HCT116 (cell line): ENCODE data around the gene ABCE1. TPM values are rescaled to one million over a fixed set of nuclear protein-coding genes. Genes with fewer than 3 reads are reported as not detected.

ENCODE experiments used
- ATAC-seq: fragments of 200-7000 bp; cut with Tn5 transposase; 2 replicates; pipeline ENCODE4 v1.9.1; 2020; ENCODE audit warnings: mild to moderate bottlenecking, moderate library complexity
- BruUV-seq: library from RNA; stranded (reverse); fragments of 400-500 nt; replicated peaks from 2 replicates; lab custom pipeline; 2021; lab: Mats Ljungman, UMichigan
- CTCF ChIA-PET: fragments of 300-600 bp; sonication (Branson Sonifier 250); formaldehyde crosslinking; loops from one replicate; lab custom pipeline; 2021; ENCODE audit warnings: antibody characterized with exemption; lab: Charles Lee
- POLR2A ChIA-PET: fragments of 300-600, 350-600 bp; sonication (Branson Sonifier 250); formaldehyde crosslinking; loops from one replicate; lab custom pipeline; 2021; ENCODE audit warnings: antibody characterized with exemption; lab: Charles Lee
- RAD21 ChIA-PET, 2 experiments: fragments of 300-600 bp; sonication (Branson Sonifier 250); formaldehyde crosslinking; loops; one replicate each; lab custom pipeline; 2023; ENCODE audit warnings: low total read pairs in 2 of 2; ENCODE audit not compliant: uncharacterized antibody in 2 of 2, unreplicated experiment in 2 of 2, low non-redundant PET in 1 of 2; lab: Charles Lee
- DNase-seq: peaks from one replicate; pipeline ENCODE4 v3.0.0-alpha.2; 2010; ENCODE audit warnings: low read depth, low spot score
- H2AFZ ChIP-seq: fragments of 200-600 bp; shearing (Covaris generic), sonication (generic); 2 replicates; pipeline ENCODE4 v1.6.1; 2017; ENCODE audit warnings: low read depth, mixed run types, mixed read lengths, antibody characterized with exemption, low read length; ENCODE audit not compliant: poor library complexity, severe bottlenecking
- H3K27ac ChIP-seq: 2 replicates; pipeline ENCODE4 v1.5.1; 2012; ENCODE audit warnings: low read depth, low read length
- H3K27me3 ChIP-seq: fragments of 200-600 bp; sonication (generic); 2 replicates; pipeline ENCODE4 v1.6.1; 2016; ENCODE audit warnings: mixed run types, low read length, mixed read lengths; ENCODE audit not compliant: insufficient read depth
- H3K36me3 ChIP-seq, 2 experiments: fragments of 200-500 bp in 1 of 2; fragments of 200-600 bp in 1 of 2; sonication (Bioruptor generic) in 1 of 2; sonication (generic) in 1 of 2; 2 replicates each; pipeline versions ENCODE4 v1.5.1 to v1.6.1; 2014 to 2016; ENCODE audit warnings: low read length in 2 of 2, inconsistent platforms in 1 of 2, mixed read lengths in 1 of 2, mixed run types in 1 of 2; ENCODE audit not compliant: insufficient read depth in 2 of 2, control insufficient read depth in 1 of 2
- H3K4me1 ChIP-seq, 2 experiments: fragments of 200-600 bp in 1 of 2; sonication (generic) in 1 of 2; 2 replicates each; pipeline versions ENCODE4 v1.5.1 to v1.6.1; 2012 to 2017; ENCODE audit warnings: low read length in 2 of 2, inconsistent platforms in 1 of 2, mild to moderate bottlenecking in 1 of 2, mixed read lengths in 1 of 2, mixed run types in 1 of 2, moderate library complexity in 1 of 2; ENCODE audit not compliant: insufficient read depth in 2 of 2, control insufficient read depth in 1 of 2
- H3K4me2 ChIP-seq: fragments of 200-600 bp; sonication (generic); 2 replicates; pipeline ENCODE4 v1.6.1; 2017; ENCODE audit warnings: mixed run types, low read length, mixed read lengths
- H3K4me3 ChIP-seq, 2 experiments: fragments of 200-600 bp in 1 of 2; sonication (generic) in 1 of 2; replicated peaks in 1 of 2; 2 replicates each; pipeline ENCODE4 v1.5.1; 2011 to 2016; ENCODE audit warnings: low read length in 2 of 2, control low read depth in 1 of 2, low read depth in 1 of 2, mild to moderate bottlenecking in 1 of 2, mixed read lengths in 1 of 2, mixed run types in 1 of 2
- H3K79me2 ChIP-seq: fragments of 200-600 bp; sonication (generic); 2 replicates; pipeline ENCODE4 v1.6.1; 2017; ENCODE audit warnings: mild to moderate bottlenecking, mixed run types, low read length, moderate library complexity, mixed read lengths; ENCODE audit not compliant: insufficient read depth
- H3K9ac ChIP-seq: fragments of 200-600 bp; sonication (generic); 2 replicates; pipeline ENCODE4 v1.6.1; 2016; ENCODE audit warnings: low read length, mixed read lengths
- H3K9me2 ChIP-seq: fragments of 200-600 bp; sonication (generic), shearing (Covaris generic); 2 replicates; pipeline ENCODE4 v1.6.1; 2017; ENCODE audit warnings: mixed run types, mild to moderate bottlenecking, moderate library complexity; ENCODE audit not compliant: insufficient read depth
- H3K9me3 ChIP-seq, 2 experiments: fragments of 200-500 bp in 1 of 2; fragments of 200-600 bp in 1 of 2; sonication (Bioruptor generic) in 1 of 2; sonication (generic) in 1 of 2; 2 replicates each; pipeline ENCODE4 v1.6.1; 2014 to 2017; ENCODE audit warnings: low read length in 2 of 2, mixed read lengths in 2 of 2, inconsistent platforms in 1 of 2, low read depth in 1 of 2, mild to moderate bottlenecking in 1 of 2, mixed run types in 1 of 2, moderate library complexity in 1 of 2; ENCODE audit not compliant: control insufficient read depth in 1 of 2, insufficient read depth in 1 of 2
- H4K20me1 ChIP-seq: fragments of 200-600 bp; sonication (generic), shearing (Covaris generic); 2 replicates; pipeline ENCODE4 v1.6.1; 2017; ENCODE audit warnings: mixed run types, mild to moderate bottlenecking, moderate library complexity; ENCODE audit not compliant: insufficient read depth
- CBX3 ChIP-seq: IDR thresholded peaks from 2 replicates; pipeline ENCODE4 v1.6.1; 2012; ENCODE audit warnings: low read depth
- CTCF ChIP-seq, 3 experiments: fragments of 200-600 bp in 1 of 3; sonication (generic) in 1 of 3; IDR thresholded peaks in 2 of 3; conservative IDR thresholded peaks in 1 of 3; 2 replicates each; pipeline ENCODE4 v1.5.1; 2012 to 2017; ENCODE audit warnings: low read depth in 2 of 3, low read length in 2 of 3, antibody characterized with exemption in 1 of 3, borderline replicate concordance in 1 of 3, control low read depth in 1 of 3, mild to moderate bottlenecking in 1 of 3, mixed read lengths in 1 of 3, mixed run types in 1 of 3, moderate library complexity in 1 of 3; ENCODE audit not compliant: insufficient read depth in 1 of 3
- ELF1 ChIP-seq: IDR thresholded peaks from 2 replicates; pipeline ENCODE4 v1.6.1; 2012; ENCODE audit warnings: low read depth, borderline replicate concordance
- EZH2 ChIP-seq: fragments of 200-600 bp; sonication (generic); IDR thresholded peaks from 2 replicates; pipeline ENCODE4 v1.6.1; 2017; ENCODE audit warnings: antibody characterized with exemption, mixed run types
- EZH2phosphoT487 ChIP-seq: fragments of 200-600 bp; IDR thresholded peaks from 2 replicates; pipeline ENCODE4 v1.6.1; 2018; ENCODE audit warnings: antibody characterized with exemption, borderline replicate concordance
- MAX ChIP-seq: IDR thresholded peaks from 2 replicates; pipeline ENCODE4 v1.6.1; 2012
- POLR2A ChIP-seq: IDR thresholded peaks from 2 replicates; pipeline ENCODE4 v1.7.0; 2011; ENCODE audit warnings: borderline replicate concordance; ENCODE audit not compliant: insufficient read depth, insufficient read length; ENCODE audit errors: extremely low read depth
- RAD21 ChIP-seq: IDR thresholded peaks from 2 replicates; pipeline ENCODE4 v1.6.1; 2012; ENCODE audit warnings: low read depth, mild to moderate bottlenecking
- SP1 ChIP-seq: IDR thresholded peaks from 2 replicates; pipeline ENCODE4 v1.6.1; 2012; ENCODE audit warnings: low read depth
- TCF7L2 ChIP-seq: IDR thresholded peaks from 2 replicates; pipeline ENCODE4 v1.7.0; 2011; ENCODE audit warnings: borderline replicate concordance, inconsistent platforms; ENCODE audit not compliant: insufficient read depth, insufficient read length; ENCODE audit errors: extremely low read depth
- ZBTB33 ChIP-seq: IDR thresholded peaks from 2 replicates; pipeline ENCODE4 v1.6.1; 2011; ENCODE audit warnings: mild to moderate bottlenecking, low read length, moderate library complexity; ENCODE audit not compliant: insufficient replicate concordance; ENCODE audit errors: extremely low read depth
- intact Hi-C: fragments of 100-400 bp; cut with micrococcal nuclease; formaldehyde crosslinking; loops from 2 replicates; pipeline ENCODE4 v1.10.0; 2022
- total RNA-seq: library from RNA; stranded (reverse); gene quantifications from one replicate; pipeline ENCODE4 v1.2.1, GENCODE V29; 2021; ENCODE audit not compliant: unreplicated experiment

The ABCE1 gene
- total RNA-seq, 1 experiment from 2014 or later = 145 TPM

DNA sequence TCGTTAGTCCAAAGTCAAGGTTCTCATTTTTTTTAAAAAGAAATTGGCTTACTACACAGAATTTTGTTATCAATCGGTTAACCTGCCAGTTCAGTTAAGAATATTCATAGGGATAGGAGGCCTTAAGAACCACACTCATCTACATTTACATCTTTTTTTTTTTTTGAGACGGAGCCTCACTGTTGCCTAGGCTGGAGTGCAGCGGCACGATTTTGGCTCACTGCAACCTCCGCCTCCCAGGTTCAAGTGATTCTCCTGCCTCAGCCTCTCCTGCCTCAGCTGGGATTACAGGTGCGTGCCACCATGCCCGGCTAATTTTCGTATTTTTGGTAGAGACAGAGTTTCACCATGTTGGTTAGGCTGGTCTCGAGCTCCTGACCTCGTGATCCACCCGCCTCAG lies 33.7 kb downstream of the ABCE1 start:
- no peak for TF ChIP-seq CTCF (IDR thresholded peaks at IDR 0.05 in 2 of 3, conservative IDR thresholded peaks at IDR 0.05 in 1 of 3; ENCODE audit: borderline replicate concordance in 1 of 3, insufficient read depth in 1 of 3, low read depth in 2 of 3, low read length in 2 of 3)
- TF ChIP-seq SP1 = no peak
- no peak for ATAC-seq
- Histone ChIP-seq H3K27me3 (no peaks in the 10 kb centered on the region), H3K36me3 (peaks cover 13 to 37% of the 10 kb centered on the region in 2 experiments; a peak in 3 of 4 replicates), H3K4me3 (no peak overlapping the region), H3K9me2 (no peaks in the 10 kb centered on the region), H3K27ac (no peak overlapping the region), H3K79me2 (peaks cover 15% of the 10 kb centered on the region; the same call in 1 of the 2 replicates), H4K20me1 (peaks cover 10% of the 10 kb centered on the region; the same call in 1 of the 2 replicates), H3K9ac (no peak overlapping the region), H3K4me1 (no peaks in the 10 kb centered on the region), H3K9me3 (no peaks in the 10 kb centered on the region), H2AFZ (no peak overlapping the region), H3K4me2 (no peak overlapping the region)
- no peak for DNase-seq
- no TSS peak for BruUV-seq
- intact Hi-C loops = no loop called here
- POLR2A ChIA-PET = no interaction called here
- CTCF ChIA-PET = interaction anchor here (0.9 kb wide), 1 partner anchor 27 kb away, joined by 3 read pairs; no protein-coding TSS in a partner anchor
- RAD21 ChIA-PET = no interaction called here

DNA sequence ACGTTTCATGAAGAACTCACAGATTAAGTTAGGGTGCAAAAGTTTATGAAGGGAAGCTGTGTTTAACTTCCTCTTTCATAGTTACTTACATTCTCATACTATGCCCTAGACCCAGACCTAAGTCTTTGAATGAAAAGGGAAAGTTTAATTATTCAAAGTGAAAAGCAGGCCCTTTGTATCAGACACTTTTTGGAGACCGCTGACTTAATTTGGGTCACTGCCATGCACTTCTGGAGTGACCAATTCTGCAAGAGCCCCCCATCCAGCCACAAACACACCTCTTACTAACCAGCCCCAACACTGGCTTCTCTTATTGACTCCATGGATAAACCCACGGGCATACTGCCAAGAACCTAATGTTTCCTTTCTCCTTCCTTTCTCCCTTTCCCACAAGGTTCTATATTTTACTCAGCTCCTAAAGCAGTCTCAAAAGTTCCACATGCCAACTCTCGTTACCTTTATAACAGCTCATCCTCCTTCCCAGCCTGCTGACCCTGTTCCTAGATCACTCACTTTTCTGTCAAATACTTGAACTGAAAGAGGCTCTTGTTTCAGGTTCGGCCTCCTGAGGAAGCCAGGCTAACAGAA lies 34.5 kb downstream of the ABCE1 start:
- Histone ChIP-seq H3K4me1 (no peaks in the 10 kb centered on the region), H3K27me3 (no peaks in the 10 kb centered on the region), H3K36me3 (peaks cover 13 to 37% of the 10 kb centered on the region in 2 experiments; a peak in 3 of 4 replicates), H3K9me2 (no peaks in the 10 kb centered on the region), H3K4me2 (no peak overlapping the region), H3K9me3 (no peaks in the 10 kb centered on the region), H3K79me2 (peaks cover 15% of the 10 kb centered on the region; the same call in 1 of the 2 replicates), H3K4me3 (no peak overlapping the region), H2AFZ (no peak overlapping the region), H4K20me1 (peaks cover 10% of the 10 kb centered on the region; the same call in 1 of the 2 replicates), H3K27ac (no peak overlapping the region), H3K9ac (no peak overlapping the region)
- intact Hi-C loops = no loop called here
- RAD21 ChIA-PET = no interaction called here
- CTCF ChIA-PET = interaction anchor here (0.9 kb wide), 1 partner anchor 28 kb away, joined by 3 read pairs; no protein-coding TSS in a partner anchor
- POLR2A ChIA-PET = no interaction called here
- DNase-seq = no peak
- BruUV-seq = no TSS peak
- no peak; the same call in 1 of the 2 replicates for ATAC-seq
- TF ChIP-seq ELF1 = no peak
- TF ChIP-seq CTCF (IDR thresholded peaks at IDR 0.05 in 2 of 3, conservative IDR thresholded peaks at IDR 0.05 in 1 of 3; ENCODE audit: borderline replicate concordance in 1 of 3, insufficient read depth in 1 of 3, low read depth in 2 of 3, low read length in 2 of 3) = no peak
- no peak for TF ChIP-seq CBX3
- TF ChIP-seq POLR2A = no peak
- TF ChIP-seq RAD21 = no peak
- TF ChIP-seq MAX = no peak
- TF ChIP-seq EZH2phosphoT487 = no peak
- TF ChIP-seq SP1 = no peak
- no peak for TF ChIP-seq TCF7L2
- TF ChIP-seq ZBTB33 = no peak
- TF ChIP-seq EZH2 = no peak
